GM19467 (cell line): ENCODE measurements around the gene C10orf71.

Experiments used
- ATAC-seq: cut with Tn5 transposase; IDR thresholded peaks from one replicate; pipeline ENCODE4 v1.9.1; 2021; ENCODE audit warnings: mild to moderate bottlenecking, moderate library complexity; ENCODE audit not compliant: unreplicated experiment

The C10orf71 gene

DNA sequence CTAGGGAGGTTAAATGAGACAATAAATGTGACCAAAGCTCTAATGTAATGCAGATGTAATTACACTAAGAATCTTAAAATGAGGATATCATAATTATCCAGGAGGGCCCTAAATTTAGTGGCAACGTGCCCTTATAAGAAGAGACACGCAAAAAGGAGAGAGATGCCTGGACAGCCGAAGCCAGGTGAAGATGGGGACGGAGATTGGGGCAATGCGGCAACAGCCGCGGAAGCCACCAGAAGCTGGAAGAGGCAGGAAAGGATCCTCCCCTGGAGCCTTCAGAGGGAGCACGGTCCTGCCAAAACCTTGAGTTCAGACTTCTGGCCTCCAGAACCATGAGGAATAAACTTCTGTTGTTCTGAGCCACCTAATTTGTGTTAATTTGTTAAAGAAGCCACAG lies 25.3 kb upstream of the C10orf71 start:
- no peak for ATAC-seq

DNA sequence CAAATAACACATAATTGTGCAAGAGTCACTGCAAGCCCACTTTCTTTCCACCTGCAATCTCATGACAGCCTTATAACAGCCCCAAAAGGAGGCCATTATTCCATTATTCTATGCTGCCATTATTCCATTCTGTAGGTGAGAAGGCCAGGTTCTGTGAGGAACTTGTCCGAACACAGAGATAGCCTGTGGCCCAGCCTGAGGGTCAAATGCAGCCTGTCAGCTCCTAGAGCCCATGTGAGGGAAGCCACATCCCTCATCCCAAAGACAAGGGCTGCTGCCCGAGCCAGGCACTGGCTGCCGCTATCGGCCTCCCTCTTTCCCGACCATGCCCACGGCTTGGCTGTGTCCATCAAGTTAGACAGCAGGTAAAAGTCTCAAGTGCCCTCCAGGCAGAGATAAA lies 24.1 kb upstream of the C10orf71 start:
- ATAC-seq: no peak

DNA sequence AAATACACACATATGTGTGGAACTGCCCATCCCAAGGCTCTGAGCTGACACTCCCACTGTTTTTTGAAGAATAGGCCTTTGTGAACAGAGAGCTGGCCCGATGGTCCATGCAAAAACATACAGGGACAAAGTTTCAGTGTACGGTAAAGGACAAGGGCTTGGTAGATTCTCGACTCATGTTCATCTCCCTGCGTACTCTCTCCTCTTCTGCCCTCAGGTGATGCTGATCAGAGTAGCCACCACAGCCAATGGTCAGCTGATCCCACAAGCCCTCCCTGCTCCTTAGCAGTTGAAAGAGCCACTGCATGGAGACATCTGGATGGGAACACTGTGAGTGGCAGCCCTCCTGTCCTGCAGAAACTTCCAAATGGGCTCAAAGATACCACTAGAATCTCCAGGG lies 23.1 kb upstream of the C10orf71 start:
- ATAC-seq: no peak

DNA sequence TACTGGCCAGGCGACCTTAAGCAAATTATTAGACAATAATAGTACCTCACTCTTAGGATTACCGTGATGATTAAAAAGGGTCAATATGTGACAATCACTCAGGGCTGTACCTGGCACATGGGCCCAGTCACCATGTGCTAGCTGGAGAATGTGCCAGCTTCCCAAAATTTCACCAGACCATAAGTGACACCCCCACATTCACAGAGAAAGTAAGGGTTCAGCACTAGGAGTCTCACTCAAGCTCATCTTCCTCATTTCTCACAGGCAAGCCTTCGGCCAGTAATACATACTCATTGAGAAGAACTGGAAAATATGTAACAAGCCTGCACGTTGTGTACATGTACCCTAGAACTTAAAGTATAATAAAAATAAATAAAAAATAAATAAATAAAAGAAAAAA lies 22.4 kb upstream of the C10orf71 start:
- no peak for ATAC-seq

DNA sequence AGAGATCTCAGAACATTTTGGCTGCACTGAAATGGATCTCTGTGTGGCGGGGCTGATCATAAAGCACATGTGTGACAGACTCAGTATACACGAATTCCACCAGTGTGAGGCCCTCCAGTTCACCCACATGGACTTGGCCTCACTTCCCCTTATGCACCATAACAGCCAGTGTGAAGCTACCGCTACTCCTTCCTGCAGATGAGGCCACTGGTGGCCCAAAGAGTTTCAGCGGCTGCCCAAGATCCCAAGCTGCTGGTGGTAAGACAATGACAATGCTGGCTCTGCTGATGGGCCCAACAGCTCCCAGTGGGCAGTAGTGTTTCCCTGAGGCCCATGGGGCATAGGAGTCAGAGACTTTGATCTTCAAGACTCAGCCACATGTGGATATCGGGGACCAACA lies 21.0 kb upstream of the C10orf71 start:
- no peak for ATAC-seq

DNA sequence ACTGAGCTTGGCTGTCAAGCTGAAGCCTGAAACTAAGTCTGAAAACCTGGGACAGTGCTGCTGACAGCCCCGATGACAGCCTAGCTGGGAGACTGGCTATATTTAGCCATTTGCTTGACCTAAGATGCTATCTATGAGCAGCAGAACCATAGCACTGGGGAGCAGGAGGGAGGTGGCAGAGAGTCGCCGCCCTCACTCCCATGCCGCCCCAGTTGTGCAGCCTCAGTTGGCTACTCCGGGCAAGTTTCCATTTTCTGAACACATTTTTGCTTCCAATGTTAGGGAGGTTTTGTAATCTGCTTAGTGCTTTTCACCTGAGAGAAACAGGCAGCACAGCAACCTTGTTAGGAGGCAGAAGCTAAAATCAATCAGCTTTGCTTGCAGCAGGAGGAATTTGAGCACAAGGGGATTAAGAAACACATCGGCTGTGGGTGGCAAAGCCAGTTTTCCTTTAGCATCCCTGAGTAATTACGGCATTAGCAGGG lies 20.4 kb upstream of the C10orf71 start:
- ATAC-seq: no peak

DNA sequence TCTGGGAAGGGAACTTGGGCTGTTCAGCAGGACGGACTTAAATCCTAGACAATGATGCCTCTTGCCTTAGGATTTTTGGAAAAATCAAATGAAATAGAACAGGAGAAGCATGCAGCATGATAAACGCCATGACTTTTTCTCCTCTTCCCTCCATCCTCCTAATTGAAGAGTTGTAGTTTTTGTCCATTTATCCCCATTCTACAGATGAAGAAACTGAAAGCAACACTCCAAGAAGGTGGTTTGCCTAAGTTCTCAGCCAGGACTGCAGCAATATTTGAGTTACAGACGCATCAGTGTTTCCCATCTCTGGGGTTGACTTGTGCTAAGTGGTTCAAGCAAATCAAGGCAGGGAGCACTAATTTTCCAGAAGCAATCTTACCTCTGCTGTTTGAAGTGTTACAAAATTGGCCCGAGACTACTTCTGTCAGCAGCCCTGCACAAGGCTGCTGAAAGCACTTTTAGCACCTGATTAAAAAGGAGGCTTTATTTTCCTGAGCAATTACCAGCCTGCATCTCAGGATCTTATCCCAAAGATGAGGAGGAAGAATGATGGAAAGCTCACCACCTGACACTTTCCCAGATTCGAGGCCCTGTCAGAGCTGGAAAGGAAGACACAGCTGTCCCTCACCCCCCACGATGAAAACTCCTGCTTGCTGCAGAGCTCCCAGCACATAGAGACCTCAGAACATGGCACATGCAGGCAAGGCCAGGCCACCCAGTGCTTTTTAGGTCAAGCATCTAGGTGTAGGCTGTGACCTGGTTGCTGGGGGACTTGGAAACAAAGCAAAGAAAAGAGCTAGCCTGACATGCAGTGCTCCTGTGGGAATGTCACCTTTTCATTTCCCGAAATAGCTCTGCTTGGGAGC lies 19.7 kb upstream of the C10orf71 start:
- no peak for ATAC-seq

DNA sequence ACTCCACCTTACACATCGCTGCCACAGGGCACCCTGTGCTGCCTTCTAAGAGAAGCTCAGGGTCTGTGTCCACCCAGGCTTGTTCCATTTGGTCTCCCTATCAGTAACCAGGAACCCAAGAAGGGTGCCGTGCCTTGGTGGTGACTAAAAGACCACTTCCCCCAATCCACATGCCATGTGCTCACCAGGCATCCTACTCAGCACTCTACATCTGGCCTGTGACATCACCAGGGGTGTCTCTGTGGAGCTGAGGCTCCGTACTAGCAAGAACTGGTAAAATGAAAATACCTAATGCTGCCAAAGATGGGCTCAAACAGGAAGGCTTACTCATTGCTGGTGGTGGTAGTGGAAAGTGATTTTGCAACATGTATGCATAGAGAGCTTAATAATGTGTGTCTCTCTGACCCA lies 19.0 kb upstream of the C10orf71 start:
- no peak for ATAC-seq

DNA sequence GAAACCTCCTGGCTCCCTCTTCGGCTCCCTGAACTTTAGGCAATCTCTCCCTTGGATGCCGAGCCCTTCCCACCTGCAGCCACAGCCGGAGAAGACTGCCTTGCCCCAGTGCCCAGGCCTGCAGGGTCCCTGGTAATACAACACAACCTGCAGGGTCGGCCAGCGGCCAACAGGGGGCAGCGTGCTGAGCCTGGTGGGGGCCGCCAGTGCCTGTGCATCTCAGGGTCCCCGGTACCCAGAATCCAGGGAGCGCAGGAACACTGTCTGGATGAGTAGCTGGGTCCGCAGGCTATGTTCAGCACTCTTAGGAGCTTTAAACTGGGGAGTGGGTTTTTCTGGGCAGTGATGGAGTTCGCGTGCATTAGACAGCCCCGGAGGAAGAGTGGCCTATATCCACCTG lies 17.5 kb upstream of the C10orf71 start:
- no peak for ATAC-seq

DNA sequence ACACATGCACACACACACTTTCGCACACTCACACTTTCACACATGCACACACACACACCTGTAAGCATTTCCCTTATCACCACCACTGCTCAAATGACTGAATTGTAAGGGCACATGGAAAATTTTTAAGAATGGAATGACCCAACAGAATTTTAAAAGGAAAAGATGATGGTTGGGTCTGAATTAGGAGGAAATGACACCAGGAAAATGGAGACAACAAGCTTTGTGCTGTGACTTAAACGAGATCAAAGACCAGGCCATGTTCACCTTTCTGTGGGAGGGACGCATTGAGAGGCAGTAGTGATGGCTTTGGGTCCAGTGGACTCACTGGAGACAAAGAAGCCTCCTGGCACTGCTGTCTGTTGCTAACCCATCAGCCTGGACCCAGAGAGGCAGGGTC lies 16.7 kb upstream of the C10orf71 start:
- no peak for ATAC-seq

DNA sequence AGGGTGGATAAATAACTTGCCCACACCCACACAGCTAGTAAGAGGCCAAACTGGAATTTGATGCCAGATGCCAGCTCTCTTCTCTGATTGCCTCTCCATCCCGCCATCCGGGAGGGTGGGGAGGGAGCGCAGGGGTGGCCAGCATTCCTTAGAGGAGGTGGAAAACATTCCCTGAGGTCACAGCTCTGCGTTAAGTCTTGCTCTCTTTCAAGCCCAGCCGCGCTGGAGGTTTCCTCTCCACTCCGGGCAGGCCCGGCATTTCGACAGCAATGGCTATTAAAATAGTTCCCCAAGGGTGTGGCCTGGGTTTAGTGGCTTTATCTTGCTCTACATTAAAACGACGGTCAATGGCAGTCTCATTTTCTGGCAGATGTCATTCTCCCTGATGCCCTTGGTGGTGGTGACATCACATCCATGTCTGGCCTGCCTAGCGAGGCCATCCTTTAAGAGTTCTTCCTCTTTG lies 16.1 kb upstream of the C10orf71 start:
- ATAC-seq: no peak

DNA sequence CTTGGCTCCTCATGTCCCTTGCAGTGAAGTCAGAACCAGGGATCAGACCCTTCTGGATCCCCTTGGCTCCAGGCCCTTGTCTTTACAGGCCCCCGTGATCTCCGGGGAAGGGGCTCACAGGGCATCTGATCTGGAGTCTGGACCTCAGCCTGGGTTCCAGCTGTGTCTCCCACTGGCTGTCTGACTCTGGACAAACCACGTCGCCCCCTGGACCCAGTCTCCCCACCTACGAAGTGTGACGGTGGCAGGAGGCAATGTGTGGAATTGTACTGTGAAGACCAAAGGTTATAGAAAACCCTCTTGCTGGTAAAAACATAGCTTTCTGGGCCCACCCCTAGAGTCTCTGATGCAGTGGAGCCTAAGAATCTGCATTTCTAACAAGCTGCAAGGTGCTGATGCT lies 15.5 kb upstream of the C10orf71 start:
- no peak for ATAC-seq

DNA sequence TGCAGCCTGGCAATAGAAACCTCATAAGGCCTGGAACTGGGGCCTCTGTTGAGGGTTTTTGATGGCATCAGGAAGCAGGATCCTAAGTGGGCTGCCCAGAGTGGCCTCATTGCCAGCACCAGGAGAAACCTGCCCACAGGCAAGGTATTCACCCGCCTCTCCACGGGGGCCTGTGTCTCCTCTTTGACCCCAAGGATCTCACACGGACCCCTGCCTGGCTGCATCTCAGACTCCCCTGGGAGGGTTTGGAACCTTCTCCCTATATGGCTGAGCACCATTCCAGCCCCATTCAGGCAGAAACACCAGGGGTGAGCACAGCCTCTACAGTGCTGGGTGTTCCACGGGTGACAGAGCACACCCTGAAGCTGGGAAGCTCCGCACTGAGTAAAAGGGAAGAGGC lies 14.6 kb upstream of the C10orf71 start:
- no peak for ATAC-seq

DNA sequence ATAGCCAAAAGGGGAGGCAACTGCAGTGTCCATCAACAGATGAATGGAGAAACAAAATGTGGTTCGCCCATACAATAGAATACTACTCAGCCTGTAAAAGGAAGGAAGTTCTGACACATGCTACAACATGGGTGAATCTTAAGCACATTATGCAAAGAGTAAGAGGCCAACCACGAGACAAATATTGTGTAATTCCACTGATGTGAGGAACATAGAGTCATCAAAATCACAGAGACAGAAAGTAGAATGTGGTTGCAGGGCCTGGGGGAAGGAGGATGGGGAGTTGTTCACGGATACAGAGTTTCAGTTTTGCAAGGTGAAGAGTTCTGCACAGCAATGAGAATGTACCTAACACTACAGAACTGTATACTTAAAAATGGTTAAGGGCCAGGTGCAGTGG lies 13.7 kb upstream of the C10orf71 start:
- ATAC-seq: no peak

DNA sequence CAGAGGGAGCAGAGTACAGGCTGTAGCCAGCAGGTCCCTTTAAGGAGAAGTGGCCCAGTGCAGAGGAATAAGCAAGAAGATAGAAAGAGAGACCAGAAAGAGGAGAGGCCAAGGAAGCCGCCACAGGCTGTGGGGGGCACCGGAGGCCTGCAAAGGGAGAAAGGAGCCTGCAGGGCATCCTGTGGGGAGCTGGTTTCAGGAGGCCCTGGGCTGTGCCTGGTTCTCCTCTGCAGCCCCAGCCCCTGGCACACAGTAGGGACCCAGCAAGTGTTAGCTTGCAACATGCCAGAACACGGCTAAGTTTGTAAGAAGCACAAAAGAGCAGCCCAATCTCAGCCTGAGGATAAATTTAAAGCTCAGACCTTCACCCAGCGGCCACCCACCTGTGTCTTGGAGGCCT lies 12.3 kb upstream of the C10orf71 start:
- ATAC-seq: no peak

DNA sequence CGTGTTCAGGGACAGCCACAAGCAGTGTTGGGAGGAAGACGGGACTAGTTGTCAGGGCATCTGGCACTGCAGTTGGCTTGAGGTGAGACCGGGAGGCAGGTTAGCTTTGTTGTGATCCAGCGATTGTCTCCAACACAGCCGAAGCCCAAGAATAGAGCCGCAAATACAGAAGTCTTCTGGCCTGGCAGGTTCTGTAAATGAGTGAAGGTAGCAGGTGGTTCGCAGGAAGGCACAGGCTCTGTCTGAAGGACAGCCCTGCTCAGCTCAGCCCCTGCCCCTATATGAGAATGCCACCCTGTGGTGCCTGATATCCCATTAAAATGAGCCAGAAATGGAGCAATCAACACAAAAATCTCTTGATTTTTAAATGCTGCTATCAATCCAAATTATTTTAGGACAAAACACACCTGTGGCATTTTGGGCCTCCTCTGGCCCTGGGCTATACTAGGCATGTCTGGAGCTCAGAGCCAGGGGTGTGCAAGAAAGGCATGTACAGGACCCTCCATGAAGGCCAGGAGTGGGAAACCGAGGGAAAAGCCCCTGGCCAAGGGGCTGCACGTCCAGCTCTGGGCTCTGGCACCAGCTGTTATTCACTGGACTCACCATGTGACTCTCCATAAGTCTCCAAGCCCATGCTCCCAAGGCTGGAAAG lies 11.2 kb upstream of the C10orf71 start:
- ATAC-seq: no peak

DNA sequence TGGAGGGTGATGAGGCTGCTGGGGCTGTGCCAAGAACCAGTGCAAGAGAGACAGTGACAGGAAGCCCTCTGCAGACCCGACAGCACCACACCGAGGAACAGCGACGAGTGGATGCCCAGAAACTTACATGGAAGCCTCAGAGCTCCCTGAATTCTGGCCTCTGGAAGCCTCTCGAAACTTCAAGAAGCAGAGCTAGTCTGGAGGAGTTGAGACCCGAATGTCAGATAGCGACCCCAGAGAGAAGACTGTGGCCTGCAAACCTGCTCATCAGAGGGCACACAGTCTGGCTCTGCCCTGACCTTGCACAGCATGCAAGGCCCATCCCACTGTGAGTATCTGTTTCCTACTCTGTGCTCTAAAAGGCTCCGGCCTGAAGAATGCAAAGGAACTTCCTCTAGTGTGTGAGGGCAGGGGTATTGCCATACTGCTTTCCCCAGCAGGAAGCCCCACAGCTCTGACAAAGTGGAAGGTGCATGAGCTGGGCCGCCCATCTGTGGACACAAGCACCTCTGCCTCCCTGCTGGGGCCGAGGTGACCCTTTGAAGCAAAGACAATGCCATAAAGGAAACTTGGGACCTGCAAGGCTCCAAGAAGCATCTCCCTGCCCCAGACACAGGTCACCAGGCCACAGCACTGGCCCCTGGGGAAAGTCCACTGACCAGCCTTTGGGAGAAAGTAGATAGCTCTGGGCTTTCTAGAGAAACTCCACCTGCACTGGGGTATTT lies 10.5 kb upstream of the C10orf71 start:
- ATAC-seq: no peak

DNA sequence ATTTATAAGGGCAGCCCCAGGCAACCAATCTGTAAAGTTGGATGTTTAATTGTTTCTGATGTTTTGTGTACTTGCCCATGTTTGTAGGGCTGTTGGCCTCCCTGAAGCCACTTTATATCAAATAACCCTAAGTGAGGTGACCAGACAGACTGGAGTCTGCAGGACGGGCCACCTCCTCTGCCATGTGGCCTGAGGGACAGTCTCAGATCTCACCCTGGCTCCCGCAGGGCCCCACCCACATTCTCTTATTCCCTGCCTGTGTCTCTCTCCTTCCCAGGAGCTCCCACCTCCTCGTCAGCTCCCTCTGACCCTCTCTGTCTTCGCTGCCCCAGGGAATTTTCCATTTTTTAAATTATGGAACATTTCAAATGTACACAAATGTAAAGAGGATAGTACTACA lies 9.5 kb upstream of the C10orf71 start:
- ATAC-seq: no peak

DNA sequence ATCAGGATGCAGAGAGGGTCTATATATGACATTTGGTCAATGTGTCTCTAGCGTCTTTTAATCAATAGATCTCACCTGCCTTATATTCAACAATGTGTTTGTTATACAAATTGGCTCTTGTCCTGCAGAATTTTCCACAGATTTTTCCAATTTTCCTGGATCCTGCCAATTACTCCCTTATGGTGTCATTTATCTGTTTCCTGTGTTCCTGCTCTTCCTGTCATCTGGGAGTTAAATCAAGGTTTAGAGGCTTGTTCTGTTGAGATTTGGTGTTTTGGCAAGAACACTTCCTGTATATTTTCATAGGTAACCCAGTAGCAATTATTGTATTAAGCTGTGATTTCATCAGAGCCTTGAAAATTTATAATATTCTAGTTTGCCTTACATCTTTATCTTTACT lies 8.8 kb upstream of the C10orf71 start:
- ATAC-seq: no peak

DNA sequence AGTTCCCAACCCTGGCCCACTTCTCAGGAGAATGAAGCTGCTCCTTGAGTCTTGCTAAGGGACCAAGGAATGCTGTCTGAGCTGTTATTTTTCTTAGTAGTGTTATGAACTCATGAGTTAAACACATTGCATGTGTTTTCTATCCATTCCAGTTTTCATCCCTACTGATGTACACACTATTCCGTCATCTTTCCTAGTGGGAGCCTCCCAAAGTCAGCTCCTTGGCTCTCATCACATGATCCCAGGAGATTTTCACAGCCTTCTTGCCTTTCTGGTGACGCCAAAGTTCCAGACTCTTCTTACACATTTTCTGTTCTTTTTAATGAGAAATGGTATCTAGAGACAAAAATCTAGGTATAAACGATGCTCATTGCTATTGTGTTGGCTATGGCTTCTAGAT lies 8.4 kb upstream of the C10orf71 start:
- no peak for ATAC-seq

DNA sequence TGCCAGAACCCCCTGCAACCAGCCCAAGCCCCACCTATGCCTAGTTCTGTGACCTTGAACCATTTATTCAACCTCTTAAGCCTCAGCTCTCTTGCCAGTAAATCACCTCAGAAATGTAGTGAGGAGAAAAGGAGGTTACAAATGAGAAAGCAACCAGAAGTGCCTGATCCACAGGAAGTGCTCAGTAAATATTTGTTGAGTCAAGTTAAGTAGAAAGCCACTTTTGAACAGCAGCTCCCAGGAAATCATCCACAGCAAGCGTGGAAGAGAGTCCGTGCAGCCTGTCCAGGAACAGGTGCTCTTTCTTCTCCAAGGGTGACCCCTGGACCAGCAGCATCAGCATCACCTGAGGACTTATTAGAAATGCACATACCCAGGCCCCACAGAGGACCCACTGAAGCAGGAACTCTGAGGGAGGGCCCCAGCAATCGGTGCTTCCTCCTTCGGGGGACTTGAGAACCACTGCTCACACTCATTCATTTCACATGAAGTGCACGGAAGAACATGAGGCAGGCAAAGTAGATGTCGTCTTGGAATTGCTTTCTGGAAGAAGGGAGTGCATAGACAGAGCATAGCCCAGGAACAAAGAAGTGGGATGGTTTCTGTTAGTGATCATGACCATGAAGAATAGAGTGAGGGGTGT lies 6.3 kb upstream of the C10orf71 start:
- ATAC-seq: no peak
